GM18505 (cell line): ENCODE measurements around the gene KIF18B.

ENCODE experiments used
- ATAC-seq: cut with Tn5 transposase; IDR thresholded peaks from one replicate; pipeline ENCODE4 v1.9.1; 2021; ENCODE audit not compliant: unreplicated experiment
- POLR2A ChIP-seq: IDR thresholded peaks from 4 replicates; pipeline ENCODE4 v1.6.1; 2011; ENCODE audit warnings: borderline replicate concordance; ENCODE audit not compliant: insufficient read depth, insufficient read length; ENCODE audit errors: extremely low read depth

The KIF18B gene

DNA sequence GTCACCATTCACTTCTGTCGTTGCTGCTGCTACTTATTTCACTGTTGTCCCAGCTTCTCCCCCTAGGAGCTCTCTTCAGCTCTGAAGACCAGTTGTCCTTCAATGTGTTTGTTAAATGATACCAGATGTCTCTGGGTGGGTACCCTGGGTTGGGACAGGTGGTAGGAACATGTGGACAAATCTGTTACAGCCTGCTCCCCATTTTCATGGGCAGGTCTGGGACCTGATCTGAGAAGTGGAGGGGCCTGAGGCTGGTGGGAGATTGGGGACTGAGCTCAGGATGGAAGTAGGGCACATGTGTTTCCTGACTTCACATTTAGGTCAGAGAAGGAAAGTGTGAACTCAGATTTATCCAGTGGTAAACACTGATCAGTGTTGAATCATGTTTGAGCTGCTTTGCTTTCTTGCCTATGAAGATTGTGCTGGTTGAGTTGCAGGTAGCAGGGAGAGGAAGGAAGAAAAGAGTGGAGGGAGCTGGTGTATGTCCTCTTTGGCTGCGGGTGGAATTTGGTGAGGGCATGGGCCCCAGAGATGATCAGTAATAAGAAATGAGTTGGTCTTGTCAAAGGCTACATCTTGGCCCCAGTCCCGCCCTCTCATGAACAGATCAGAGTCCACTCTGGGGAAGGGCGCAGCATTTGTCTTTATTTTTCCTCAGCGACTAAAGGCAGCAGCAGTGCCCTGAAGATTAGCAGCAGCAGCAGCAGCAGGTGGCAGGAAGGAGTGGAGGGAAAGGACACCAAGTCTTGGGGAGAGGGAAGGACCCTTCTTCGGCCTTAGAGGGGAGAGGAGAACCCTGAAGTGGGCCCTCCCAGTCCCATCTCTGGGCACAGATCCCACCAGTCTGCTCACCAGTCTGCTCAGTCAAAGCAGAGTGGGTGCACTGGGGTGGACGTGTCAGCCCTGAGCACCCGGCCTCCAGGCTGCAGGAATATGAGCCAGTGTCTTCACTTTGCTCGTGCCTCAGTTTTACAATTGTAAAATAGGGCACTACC is 42.3 kb downstream of the KIF18B start:
- TF ChIP-seq POLR2A, result no peak
- no peak for ATAC-seq

DNA sequence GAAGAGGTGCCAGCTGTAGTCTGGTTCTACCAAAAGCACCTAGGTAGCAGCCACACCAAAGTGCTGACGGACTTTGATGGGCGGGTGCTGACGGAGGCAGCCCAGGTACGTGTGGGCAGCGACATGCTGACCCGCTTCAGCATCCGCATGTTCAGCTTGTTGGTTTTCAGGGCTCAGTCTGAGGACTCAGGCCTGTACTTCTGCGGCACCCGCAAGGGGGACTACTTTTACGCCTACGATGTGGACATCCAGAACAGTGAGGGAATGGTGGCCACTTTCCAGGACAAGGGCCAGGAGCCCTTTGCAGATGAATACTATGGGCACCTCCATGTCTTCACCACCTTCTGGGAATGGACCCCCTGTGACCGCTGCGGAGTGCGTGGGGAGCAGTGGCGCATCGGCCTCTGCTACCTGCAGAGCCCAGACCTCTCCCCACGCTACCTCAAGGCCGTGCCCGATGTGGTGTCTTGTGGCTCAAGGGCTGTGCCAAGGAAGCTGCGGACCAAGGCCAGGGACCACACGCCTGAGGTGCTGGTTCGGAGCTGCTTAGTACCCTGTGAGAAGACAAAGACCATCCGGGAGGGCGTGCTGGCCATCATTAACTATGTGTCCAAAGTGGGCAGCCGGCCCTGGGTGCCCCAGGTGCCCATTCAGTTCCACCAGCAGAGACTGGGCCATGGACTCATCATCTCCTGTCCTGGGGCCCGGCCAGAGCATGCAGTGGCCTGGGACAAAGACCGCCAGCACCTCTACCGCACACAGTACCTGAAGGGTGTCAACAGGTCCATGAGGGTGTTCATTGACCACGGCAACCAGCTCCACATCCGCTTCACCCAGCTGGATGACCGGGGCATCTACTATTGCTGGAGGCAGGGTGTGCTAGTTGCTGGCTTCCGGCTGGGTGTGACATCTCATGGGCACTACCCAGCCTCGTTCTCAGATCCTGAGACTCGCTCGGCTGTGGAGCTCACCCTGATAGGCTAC is 43.3 kb downstream of the KIF18B start:
- no peak for TF ChIP-seq POLR2A
- ATAC-seq, result no peak

DNA sequence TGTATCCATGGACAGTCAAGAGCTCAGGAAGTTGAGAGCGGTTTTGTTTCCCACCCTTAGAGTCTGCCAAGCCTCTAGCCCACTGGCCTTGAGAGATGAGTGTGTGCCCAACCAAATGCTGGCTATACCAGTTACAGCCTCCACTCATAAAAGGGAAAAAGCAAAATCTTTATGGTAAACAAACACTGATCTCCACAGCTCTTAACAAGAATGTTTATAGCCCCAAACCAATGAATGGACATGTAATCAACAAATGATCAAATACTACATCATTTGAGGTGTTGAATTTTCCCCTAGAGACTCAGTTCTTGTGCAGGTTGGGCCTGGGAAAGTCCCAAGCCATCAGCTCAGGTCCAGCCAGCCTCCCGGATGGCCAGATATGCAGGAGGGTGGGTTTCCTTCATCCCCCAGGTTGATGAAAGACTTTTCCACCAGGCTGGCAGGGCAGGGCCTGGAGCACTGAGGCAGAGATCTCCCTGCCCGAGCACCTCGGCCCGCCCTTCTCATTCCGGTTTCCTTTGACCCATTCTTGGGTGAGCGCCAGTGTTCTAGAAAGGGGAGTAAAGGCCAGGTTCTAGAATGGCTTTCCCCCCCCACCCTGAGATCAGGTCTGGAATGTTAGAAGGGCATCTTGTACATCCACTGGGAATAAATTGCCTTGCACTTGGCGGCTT is 44.4 kb downstream of the KIF18B start:
- no peak for ATAC-seq
- no peak for TF ChIP-seq POLR2A

DNA sequence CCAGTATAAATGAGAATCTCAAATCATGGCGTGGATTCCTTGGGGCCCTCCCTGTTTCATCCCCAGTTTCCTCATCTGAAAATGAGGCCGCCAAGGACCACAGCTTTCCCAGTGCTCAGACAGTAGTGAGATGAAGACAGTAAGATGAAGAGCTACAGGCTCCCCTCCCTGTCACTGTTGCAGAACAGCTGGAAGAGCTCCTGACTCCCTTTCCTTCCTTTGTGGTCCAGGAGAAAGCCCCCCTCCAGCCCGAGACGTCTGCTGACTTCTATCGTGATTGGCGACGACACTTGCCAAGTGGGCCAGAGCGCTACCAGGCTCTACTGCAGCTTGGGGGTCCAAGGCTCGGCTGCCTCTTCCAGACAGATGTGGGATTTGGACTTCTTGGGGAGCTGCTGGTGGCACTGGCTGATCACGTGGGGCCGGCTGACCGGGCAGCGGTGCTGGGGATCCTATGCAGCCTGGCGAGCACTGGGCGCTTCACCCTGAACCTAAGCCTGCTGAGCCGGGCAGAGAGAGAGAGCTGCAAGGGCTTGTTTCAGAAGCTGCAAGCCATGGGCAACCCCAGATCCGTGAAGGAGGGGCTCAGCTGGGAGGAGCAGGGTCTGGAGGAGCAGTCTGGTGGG is 45.3 kb downstream of the KIF18B start:
- no peak for ATAC-seq
- TF ChIP-seq POLR2A, result no peak

DNA sequence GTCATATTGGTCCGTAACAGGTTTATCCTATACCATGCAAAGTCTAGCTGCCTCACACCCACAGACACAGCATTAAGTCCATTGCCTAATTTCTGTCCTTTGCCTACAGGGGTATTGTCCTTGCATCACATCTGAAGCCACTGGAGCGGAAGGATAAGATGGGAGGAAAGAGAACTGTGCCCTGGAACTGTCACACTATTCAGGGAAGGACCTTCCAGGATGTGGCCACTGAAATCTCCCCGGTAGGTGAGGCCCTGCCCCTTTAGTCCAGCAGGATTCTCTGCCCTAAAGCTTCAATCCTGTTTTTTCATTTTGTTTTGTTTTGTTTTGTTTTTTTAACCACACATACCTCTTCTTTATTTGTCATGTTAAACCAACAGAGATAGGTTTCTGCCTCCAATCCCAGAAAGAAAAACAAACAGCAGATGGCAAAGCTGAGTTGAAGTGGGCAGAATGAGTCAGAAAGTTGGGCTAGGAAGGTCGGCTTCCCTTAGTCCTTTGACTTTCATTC is 46.1 kb downstream of the KIF18B start:
- ATAC-seq, result no peak
- TF ChIP-seq POLR2A, result no peak

DNA sequence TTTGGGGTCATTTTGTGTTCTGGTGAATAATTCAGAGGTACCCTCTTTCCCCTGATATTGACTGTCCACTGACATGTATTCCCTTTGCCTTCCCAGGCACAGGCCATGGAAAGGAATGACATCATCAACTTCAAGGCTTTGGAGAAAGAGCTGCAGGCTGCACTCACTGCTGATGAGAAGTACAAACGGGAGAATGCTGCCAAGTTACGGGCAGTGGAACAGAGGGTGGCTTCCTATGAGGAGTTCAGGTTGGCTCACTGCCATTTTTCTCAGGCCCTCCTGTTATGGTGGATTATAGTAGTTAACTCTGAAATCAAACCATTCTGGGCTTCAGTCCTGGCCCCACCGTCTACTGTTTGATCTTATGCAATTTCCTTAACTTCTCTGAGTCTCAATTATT is 46.7 kb downstream of the KIF18B start:
- no peak for ATAC-seq
- TF ChIP-seq POLR2A, result no peak

DNA sequence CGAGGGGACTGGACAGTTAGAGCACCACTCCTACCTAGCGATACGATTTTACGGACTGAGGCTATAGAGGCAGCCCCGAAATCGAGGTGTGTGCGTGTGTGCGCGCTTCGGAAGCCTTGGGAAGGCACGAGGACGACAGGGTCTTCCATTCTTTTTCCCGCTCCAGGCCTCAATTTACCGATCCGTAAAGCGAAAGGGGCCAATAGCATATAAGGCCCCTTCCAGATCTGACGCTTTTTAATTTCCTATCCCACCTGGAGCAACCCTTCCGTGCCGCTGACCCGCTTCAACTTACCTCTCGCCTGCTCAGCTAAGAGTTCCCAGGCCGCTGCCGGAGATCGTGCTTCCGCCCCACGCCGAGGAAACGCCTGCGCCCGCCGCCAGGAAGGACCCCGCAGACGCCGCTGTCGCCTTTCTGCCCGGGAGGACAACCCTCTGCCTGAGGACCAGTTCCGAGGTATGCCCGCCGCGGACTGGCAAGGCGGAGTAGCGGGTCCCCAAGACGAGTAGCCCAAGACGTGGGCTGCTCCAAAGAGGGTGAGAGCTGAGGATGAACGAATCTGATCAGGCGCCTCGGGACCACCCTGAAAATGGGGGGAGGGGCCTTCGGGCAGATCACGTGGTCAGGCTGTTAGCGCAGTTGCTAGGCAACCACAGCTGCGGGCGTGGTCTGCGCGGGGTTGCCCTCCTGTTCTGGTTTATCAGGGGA is 48.3 kb downstream of the KIF18B start, which contains the start of gene EFTUD2:
Gene EFTUD2 (minus strand): TSS at position 372 of the 709 bp plus-strand sequence. CDS start 4,924 bp downstream, outside the sequence.
- TF ChIP-seq POLR2A, result peak; percentile 87

DNA sequence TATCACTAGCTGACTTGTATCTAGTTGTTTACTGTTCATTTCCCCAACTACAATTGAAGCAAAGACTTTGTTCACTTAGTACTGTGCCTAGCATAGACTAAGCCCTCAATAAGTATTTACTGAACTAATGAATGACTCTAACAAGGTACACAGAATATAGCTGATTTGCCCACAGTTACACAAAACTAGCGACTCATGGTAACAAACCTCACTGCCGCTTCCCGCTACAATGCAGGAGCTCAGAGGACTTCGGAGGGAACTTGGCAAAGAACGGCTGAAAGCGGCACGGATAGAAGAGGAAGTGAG is 48.9 kb downstream of the KIF18B start:
- no peak for TF ChIP-seq POLR2A
- ATAC-seq, result peak; percentile 2

More for the DNA sequence above, 48.3 kb downstream of the KIF18B start, which contains the start of gene EFTUD2:
- peak; percentile 77 for ATAC-seq

DNA sequence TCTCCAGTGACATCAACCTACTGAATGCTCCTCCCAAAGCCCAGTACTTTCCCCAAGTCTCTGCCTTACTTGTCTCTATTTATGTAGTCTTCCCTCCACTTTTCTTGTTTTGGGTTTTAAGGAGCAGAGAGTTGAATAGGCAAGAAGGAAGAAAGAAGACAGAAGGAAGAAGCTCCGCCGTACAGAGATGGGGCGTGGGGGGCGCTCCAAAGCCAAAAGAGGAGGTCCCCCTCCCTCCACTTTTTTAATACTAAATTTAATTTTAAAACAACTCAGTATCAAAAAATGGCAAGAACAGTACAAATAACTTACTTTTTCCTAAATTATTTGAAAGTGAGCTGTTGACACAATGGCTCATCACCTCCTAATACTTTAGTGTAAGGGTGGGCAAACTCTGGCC is 52.9 kb downstream of the KIF18B start:
- no peak for TF ChIP-seq POLR2A
- ATAC-seq, result no peak

DNA sequence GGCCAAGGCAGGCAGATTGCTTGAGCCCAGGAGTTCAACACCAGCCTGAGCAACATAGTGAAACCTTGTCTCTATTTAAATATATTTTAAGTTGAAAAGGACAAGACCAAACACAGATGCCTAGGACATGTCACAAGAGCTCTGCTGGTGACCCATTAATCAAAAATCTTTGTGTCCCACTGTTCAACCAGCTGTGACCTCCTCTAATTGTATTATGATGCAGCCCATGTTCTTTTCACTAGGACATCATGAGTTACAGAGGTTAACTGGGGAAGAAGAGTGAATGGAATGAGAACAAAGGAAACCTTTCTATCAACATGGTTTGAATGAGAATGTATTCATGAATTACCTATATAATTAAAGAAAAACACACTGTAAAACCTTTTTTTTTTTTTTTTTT is 55.3 kb downstream of the KIF18B start:
- no peak for ATAC-seq
- TF ChIP-seq POLR2A, result no peak

DNA sequence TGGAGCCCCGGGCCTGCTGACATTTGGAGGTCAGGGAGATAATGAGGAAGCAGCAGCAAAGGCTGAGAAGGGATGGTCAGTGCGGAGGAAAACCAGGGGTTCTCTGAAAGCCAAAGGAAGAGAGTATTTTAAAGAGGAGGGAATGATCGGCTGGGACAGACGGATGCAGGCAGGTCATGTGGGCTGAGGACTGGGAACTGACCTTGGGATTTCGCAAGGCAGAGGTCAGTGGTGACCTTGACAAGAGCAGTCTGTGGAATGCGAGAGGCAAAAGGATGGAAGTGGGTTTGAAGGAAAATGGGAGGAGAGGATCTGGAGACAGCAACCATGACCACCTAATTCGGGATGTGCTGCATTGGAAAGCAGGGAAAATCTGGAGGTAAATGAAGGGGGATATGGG is 58.6 kb downstream of the KIF18B start:
- no peak for ATAC-seq
- no peak for TF ChIP-seq POLR2A
